OCI-LY7 (cell line): ENCODE data around the gene LRRC57.

Experiments
- CTCF ChIP-seq: fragments of 200-600 bp; sonication (generic); conservative IDR thresholded peaks from 2 replicates; pipeline ENCODE4 v1.5.1; 2014; ENCODE audit warnings: mild to moderate bottlenecking, antibody characterized with exemption, low read length, moderate library complexity, mixed read lengths
- EZH2phosphoT487 ChIP-seq: fragments of 200-600 bp; sonication (generic); IDR thresholded peaks from 2 replicates; pipeline ENCODE4 v1.6.1; 2018; ENCODE audit warnings: low read depth, borderline replicate concordance, mild to moderate bottlenecking, mixed run types, antibody characterized with exemption, low read length, moderate library complexity, mixed read lengths

GRCh38 chr15:42590619-42591237 is 42.1 kb upstream of the LRRC57 start:
- TF ChIP-seq EZH2phosphoT487 (no peak), CTCF (no peak)
